ENCODE measurements around the gene HSD17B11.
A peak's percentile ranks its signal among the peaks of the same experiment; 100 is the strongest.
"Not testable (repeated sequence)": the region's sequence is repeated elsewhere in the genome, so short reads cannot be mapped to it uniquely, and the experiment has no call there.

The HSD17B11 gene

GRCh38 chr4:87309625-87310024, 81.4 kb downstream of the HSD17B11 start:
- peak; percentile 75 for DNase-seq (ENCODE audit: low read depth)
- TF ChIP-seq CTCF (conservative IDR thresholded peaks at IDR 0.05; ENCODE audit: control insufficient read depth, insufficient read depth, low read depth, low read length), result no peak
- H3K4me3 ChIP-seq (ENCODE audit: control insufficient read depth, low read depth, low read length), result no peak overlapping the region

GRCh38 chr4:87306056-87306455, 84.9 kb downstream of the HSD17B11 start:
- H3K4me3 ChIP-seq (ENCODE audit: control insufficient read depth, low read depth, low read length), result no peak overlapping the region
- no peak for TF ChIP-seq CTCF (conservative IDR thresholded peaks at IDR 0.05; ENCODE audit: control insufficient read depth, insufficient read depth, low read depth, low read length)
- no peak for DNase-seq (ENCODE audit: low read depth)

GRCh38 chr4:87305562-87305961, 85.4 kb downstream of the HSD17B11 start:
- no peak for DNase-seq (ENCODE audit: low read depth)

GRCh38 chr4:87304745-87305432, 86.1 kb downstream of the HSD17B11 start:
- no peak for DNase-seq (ENCODE audit: low read depth)
- H3K4me3 ChIP-seq (ENCODE audit: control insufficient read depth, low read depth, low read length), result no peak overlapping the region
- no peak for TF ChIP-seq CTCF (conservative IDR thresholded peaks at IDR 0.05; ENCODE audit: control insufficient read depth, insufficient read depth, low read depth, low read length)

More at GRCh38 chr4:87305562-87305961, 85.4 kb downstream of the HSD17B11 start:
- no peak for TF ChIP-seq CTCF (conservative IDR thresholded peaks at IDR 0.05; ENCODE audit: control insufficient read depth, insufficient read depth, low read depth, low read length)
- H3K4me3 ChIP-seq (ENCODE audit: control insufficient read depth, low read depth, low read length), result no peak overlapping the region

- DNase-seq (ENCODE audit: low read depth), result no peak
- H3K4me3 ChIP-seq (ENCODE audit: control insufficient read depth, low read depth, low read length), result no peak overlapping the region
- TF ChIP-seq CTCF (conservative IDR thresholded peaks at IDR 0.05; ENCODE audit: control insufficient read depth, insufficient read depth, low read depth, low read length), result no peak
These were observed 91.1 kb downstream of the HSD17B11 start for GRCh38 chr4:87299898-87300297.

GRCh38 chr4:87298362-87298761, 92.6 kb downstream of the HSD17B11 start:
- no peak overlapping the region for H3K4me3 ChIP-seq (ENCODE audit: control insufficient read depth, low read depth, low read length)
- no peak for TF ChIP-seq CTCF (conservative IDR thresholded peaks at IDR 0.05; ENCODE audit: control insufficient read depth, insufficient read depth, low read depth, low read length)
- DNase-seq (ENCODE audit: low read depth), result no peak

GRCh38 chr4:87294911-87295310, 96.1 kb downstream of the HSD17B11 start:
- H3K4me3 ChIP-seq (ENCODE audit: control insufficient read depth, low read depth, low read length), result not testable (repeated sequence)

GRCh38 chr4:87293889-87294288, 97.1 kb downstream of the HSD17B11 start:
- DNase-seq (ENCODE audit: low read depth), result not testable (repeated sequence)

More at GRCh38 chr4:87294911-87295310, 96.1 kb downstream of the HSD17B11 start:
- not testable (repeated sequence) for DNase-seq (ENCODE audit: low read depth)

More at GRCh38 chr4:87293889-87294288, 97.1 kb downstream of the HSD17B11 start:
- not testable (repeated sequence) for H3K4me3 ChIP-seq (ENCODE audit: control insufficient read depth, low read depth, low read length)

Data from fibroblast of mammary gland (primary cell).